ENCODE results near the gene JPH4.
"Not testable (repeated sequence)": the region's sequence is repeated elsewhere in the genome, so short reads cannot be mapped to it uniquely, and the experiment has no call there.

JPH4 gene

GRCh38 chr14:23550812-23551265 is 27.8 kb downstream of the JPH4 start:
- no peak for DNase-seq (ENCODE audit: extremely low read depth in 1 of 2, low read depth in 1 of 2)

- DNase-seq (ENCODE audit: extremely low read depth in 1 of 2, low read depth in 1 of 2), result no peak
These were observed 28.3 kb downstream of the JPH4 start for GRCh38 chr14:23550131-23550811.

GRCh38 chr14:23548351-23549318 is 30.0 kb downstream of the JPH4 start:
- no peak for DNase-seq (ENCODE audit: extremely low read depth in 1 of 2, low read depth in 1 of 2)

GRCh38 chr14:23547924-23548323 is 30.7 kb downstream of the JPH4 start:
- no peak for DNase-seq (ENCODE audit: extremely low read depth in 1 of 2, low read depth in 1 of 2)

GRCh38 chr14:23546450-23547035 is 32.0 kb downstream of the JPH4 start:
- no peak for DNase-seq (ENCODE audit: extremely low read depth in 1 of 2, low read depth in 1 of 2)

GRCh38 chr14:23545740-23546365 is 32.7 kb downstream of the JPH4 start:
- DNase-seq (ENCODE audit: extremely low read depth in 1 of 2, low read depth in 1 of 2), result no peak

- no peak for DNase-seq (ENCODE audit: extremely low read depth in 1 of 2, low read depth in 1 of 2)
These were observed 33.8 kb downstream of the JPH4 start for GRCh38 chr14:23544511-23545447.

- no peak for DNase-seq (ENCODE audit: extremely low read depth in 1 of 2, low read depth in 1 of 2)
These were observed 35.2 kb downstream of the JPH4 start for GRCh38 chr14:23543403-23543802.

GRCh38 chr14:23542261-23542660 is 36.3 kb downstream of the JPH4 start:
- no peak for DNase-seq (ENCODE audit: extremely low read depth in 1 of 2, low read depth in 1 of 2)

GRCh38 chr14:23540141-23540469 is 38.5 kb downstream of the JPH4 start:
- DNase-seq (ENCODE audit: extremely low read depth in 1 of 2, low read depth in 1 of 2), result no peak

- no peak for DNase-seq (ENCODE audit: extremely low read depth in 1 of 2, low read depth in 1 of 2)
These were observed 39.1 kb downstream of the JPH4 start for GRCh38 chr14:23539248-23540140.

- DNase-seq (ENCODE audit: extremely low read depth in 1 of 2, low read depth in 1 of 2), result no peak
These were observed 39.8 kb downstream of the JPH4 start for GRCh38 chr14:23538785-23539184.

GRCh38 chr14:23538050-23538718 is 40.4 kb downstream of the JPH4 start:
- DNase-seq (ENCODE audit: extremely low read depth in 1 of 2, low read depth in 1 of 2), result no peak

GRCh38 chr14:23537351-23538049 is 41.1 kb downstream of the JPH4 start:
- DNase-seq (ENCODE audit: extremely low read depth in 1 of 2, low read depth in 1 of 2), result no peak

GRCh38 chr14:23536906-23537305 is 41.7 kb downstream of the JPH4 start:
- not testable (repeated sequence) for DNase-seq (ENCODE audit: extremely low read depth in 1 of 2, low read depth in 1 of 2)

GRCh38 chr14:23536494-23536893 is 42.1 kb downstream of the JPH4 start:
- DNase-seq (ENCODE audit: extremely low read depth in 1 of 2, low read depth in 1 of 2), result no peak

- DNase-seq (ENCODE audit: extremely low read depth in 1 of 2, low read depth in 1 of 2), result no peak
These were observed 42.6 kb downstream of the JPH4 start for GRCh38 chr14:23535943-23536342.
